Fibroblast of lung (primary cell): ENCODE results near the gene PRAMEF1. TPM values are rescaled to one million over a fixed set of nuclear protein-coding genes. Genes with fewer than 3 reads are reported as not detected.
A peak's percentile ranks its signal among the peaks of the same experiment; 100 is the strongest.
"Not testable (repeated sequence)": the region's sequence is repeated elsewhere in the genome, so short reads cannot be mapped to it uniquely, and the experiment has no call there.

ENCODE experiments used
- DNase-seq, 2 donors: peaks; one replicate each; pipeline versions ENCODE4 v3.0.0 to v3.0.0-alpha.2; 2010; ENCODE audit warnings: low read depth in 2 of 2
- H2AFZ ChIP-seq: 2 replicates; pipeline ENCODE4 v1.5.1; 2012; ENCODE audit warnings: low read length, control low read depth, inconsistent platforms
- H3K27ac ChIP-seq: 2 replicates; pipeline ENCODE4 v1.5.1; 2011; ENCODE audit warnings: low read length, control low read depth; ENCODE audit not compliant: insufficient read depth
- H3K27me3 ChIP-seq: 2 replicates; pipeline ENCODE4 v1.5.1; 2011; ENCODE audit warnings: mild to moderate bottlenecking, low read length; ENCODE audit not compliant: control insufficient read depth, insufficient read depth
- H3K36me3 ChIP-seq: 2 replicates; pipeline ENCODE4 v1.5.1; 2011; ENCODE audit warnings: low read length; ENCODE audit not compliant: control insufficient read depth, insufficient read depth
- H3K4me1 ChIP-seq: 2 replicates; pipeline ENCODE4 v1.5.1; 2011; ENCODE audit warnings: low read length; ENCODE audit not compliant: control insufficient read depth, insufficient read depth; ENCODE audit errors: extremely low read depth
- H3K4me2 ChIP-seq: 2 replicates; pipeline ENCODE4 v1.5.1; 2011; ENCODE audit warnings: low read length, control low read depth; ENCODE audit not compliant: insufficient read depth; ENCODE audit errors: extremely low read depth
- H3K4me3 ChIP-seq, 4 experiments: fragments of 200-600 bp in 1 of 4; sonication (generic) in 1 of 4; replicated peaks in 1 of 4; 2 replicates each; pipeline ENCODE4 v1.5.1; 2011 to 2016; ENCODE audit warnings: low read length in 4 of 4, low read depth in 3 of 4, mild to moderate bottlenecking in 3 of 4, control low read depth in 2 of 4, inconsistent platforms in 1 of 4, mixed read lengths in 1 of 4; ENCODE audit not compliant: insufficient read depth in 1 of 4; ENCODE audit errors: control extremely low read depth in 1 of 4
- H3K79me2 ChIP-seq: 2 replicates; pipeline ENCODE4 v1.5.1; 2012; ENCODE audit warnings: mild to moderate bottlenecking, low read length, inconsistent platforms; ENCODE audit not compliant: control insufficient read depth, insufficient read depth
- H3K9ac ChIP-seq: 2 replicates; pipeline ENCODE4 v1.5.1; 2011; ENCODE audit warnings: mild to moderate bottlenecking, low read length, control low read depth; ENCODE audit not compliant: insufficient read depth
- H3K9me3 ChIP-seq: 2 replicates; pipeline ENCODE4 v1.5.1; 2012; ENCODE audit warnings: low read depth, low read length; ENCODE audit not compliant: control insufficient read depth, insufficient read depth
- H4K20me1 ChIP-seq: 2 replicates; pipeline ENCODE4 v1.5.1; 2011; ENCODE audit warnings: low read length; ENCODE audit not compliant: control insufficient read depth, insufficient read depth; ENCODE audit errors: extremely low read depth
- CTCF ChIP-seq, 2 donors: IDR thresholded peaks in 1 of 2; conservative IDR thresholded peaks in 1 of 2; 1 replicate in 1 of 2; 2 replicates in 1 of 2; pipeline ENCODE4 v1.5.1; 2011 to 2012; ENCODE audit warnings: low read length in 2 of 2, control low read depth in 1 of 2, inconsistent platforms in 1 of 2, low read depth in 1 of 2, mild to moderate bottlenecking in 1 of 2
- EZH2 ChIP-seq: IDR thresholded peaks from 2 replicates; pipeline ENCODE4 v1.5.1; 2012; ENCODE audit warnings: low read length, control low read depth, mild to moderate bottlenecking; ENCODE audit errors: missing control alignments
- polyA plus RNA-seq, 2 donors: library from polyadenylated mRNA; depleted of rRNA in 1 of 2; stranded (reverse) in 1 of 2; unstranded in 1 of 2; fragments of >200 nt; gene quantifications; 2 replicates each; pipeline ENCODE4 v1.2.1, GENCODE V29; 2011 to 2012; ENCODE audit warnings: missing spikeins in 1 of 2
- total RNA-seq: library from RNA; depleted of rRNA; stranded (reverse); fragments of >200 nt; gene quantifications from 2 replicates; pipeline ENCODE4 v1.2.1, GENCODE V29; 2014

PRAMEF1 gene
- total and polyA plus RNA-seq, 2 donors (not counting 1 experiment from before 2014, with no cell fraction given), result not detected

DNA sequence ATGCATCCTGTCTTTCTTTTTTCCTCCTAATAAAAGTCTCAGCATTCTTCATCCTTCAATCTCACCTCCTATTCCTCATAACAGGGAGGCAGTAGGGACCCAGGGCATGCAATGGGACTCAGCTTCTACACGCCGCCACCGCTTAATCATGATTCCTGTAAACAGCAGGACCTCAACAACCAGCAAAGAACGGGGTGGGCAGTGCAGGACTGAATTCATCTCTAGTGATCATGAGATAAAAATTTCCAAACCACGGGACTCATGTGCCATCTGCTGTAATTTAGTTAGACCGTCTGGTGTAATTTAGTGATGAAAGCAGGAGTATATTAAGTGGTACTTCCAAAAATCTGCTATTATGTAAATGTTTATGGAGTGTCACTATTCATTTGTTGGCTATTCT is 12.3 kb upstream of the PRAMEF1 start:
- TF ChIP-seq CTCF (conservative IDR thresholded peaks at IDR 0.05 in 1 of 2, IDR thresholded peaks at IDR 0.05 in 1 of 2; ENCODE audit: low read depth in 1 of 2, low read length in 2 of 2) (no peak), EZH2 (no peak)
- no peak for DNase-seq

DNA sequence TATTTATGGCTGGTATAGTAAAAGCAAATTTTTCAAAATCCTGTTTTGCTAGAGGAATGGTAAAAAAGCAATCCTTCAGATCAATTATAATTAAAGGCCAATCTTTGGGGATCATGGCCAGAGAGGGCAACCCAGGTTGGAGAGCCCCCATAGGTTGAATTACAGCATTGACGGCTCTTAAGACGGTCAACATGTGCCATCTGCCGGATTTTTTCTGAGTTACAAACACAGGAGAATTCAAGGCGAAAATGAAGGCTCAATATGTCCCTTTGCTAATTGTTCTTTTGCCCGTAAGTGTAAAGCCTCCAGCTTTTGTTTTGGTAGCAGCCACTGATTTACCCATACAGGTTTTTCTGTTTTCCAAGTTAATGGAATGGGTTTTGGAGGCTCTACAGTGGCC is 9.7 kb upstream of the PRAMEF1 start:
- not testable (repeated sequence) for H3K79me2 ChIP-seq, H2AFZ ChIP-seq, H3K27me3 ChIP-seq, H4K20me1 ChIP-seq, H3K4me1 ChIP-seq, H3K9me3 ChIP-seq, H3K4me2 ChIP-seq, H3K36me3 ChIP-seq, H3K9ac ChIP-seq, DNase-seq, H3K4me3 ChIP-seq, H3K27ac ChIP-seq

More for the DNA sequence above, 12.3 kb upstream of the PRAMEF1 start:
- H3K9me3 ChIP-seq, result no peaks in the 10 kb centered on the region
- no peaks in the 10 kb centered on the region for H3K79me2 ChIP-seq
- no peaks in the 10 kb centered on the region for H4K20me1 ChIP-seq
- H3K27ac ChIP-seq, result no peak overlapping the region
- H2AFZ ChIP-seq, result no peak overlapping the region
- H3K27me3 ChIP-seq, result no peaks in the 10 kb centered on the region
- H3K4me3 ChIP-seq, result no peak overlapping the region
- no peaks in the 10 kb centered on the region for H3K4me1 ChIP-seq
- no peak overlapping the region for H3K4me2 ChIP-seq
- no peaks in the 10 kb centered on the region for H3K36me3 ChIP-seq
- H3K9ac ChIP-seq, result no peak overlapping the region

DNA sequence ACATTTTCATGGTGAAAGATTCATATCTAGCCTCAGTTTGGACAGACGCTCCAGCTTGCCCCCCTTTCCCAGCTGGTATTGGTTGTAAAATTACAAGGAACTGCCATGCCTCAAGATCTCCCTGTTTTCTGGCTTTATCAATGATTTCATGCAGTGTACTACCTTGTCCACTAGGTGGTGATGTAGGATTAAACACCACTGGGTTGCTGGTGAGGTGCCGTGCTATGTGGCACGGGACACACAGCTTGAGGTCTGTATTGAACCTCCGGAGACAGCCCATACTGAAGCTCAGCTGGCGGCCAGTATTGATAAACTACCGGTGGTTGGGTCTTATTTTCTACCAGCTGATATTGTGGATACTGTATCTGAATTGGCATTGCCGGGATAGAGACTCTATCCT is 7.4 kb upstream of the PRAMEF1 start:
- not testable (repeated sequence) for H3K27me3 ChIP-seq, H2AFZ ChIP-seq, H4K20me1 ChIP-seq, H3K9ac ChIP-seq, DNase-seq, H3K79me2 ChIP-seq, H3K36me3 ChIP-seq, H3K4me3 ChIP-seq, H3K9me3 ChIP-seq, H3K27ac ChIP-seq, H3K4me2 ChIP-seq, H3K4me1 ChIP-seq

GRCh38 chr1:12784729-12785128 is 6.5 kb upstream of the PRAMEF1 start:
- not testable (repeated sequence) for H3K27ac ChIP-seq, H3K36me3 ChIP-seq, H3K4me1 ChIP-seq, H3K4me3 ChIP-seq, H3K79me2 ChIP-seq, H2AFZ ChIP-seq, H4K20me1 ChIP-seq, H3K27me3 ChIP-seq, H3K9ac ChIP-seq, H3K9me3 ChIP-seq, H3K4me2 ChIP-seq
- DNase-seq, result peak in 1 of 2 donors; percentile 1
